Activated T-cell treated with anti-CD3 and anti-CD28 coated beads, Interleukin-2, amount 50 U/mL, for 72 hours (primary cell): ENCODE measurements around the gene UBXN2A. TPM values are rescaled to one million over a fixed set of nuclear protein-coding genes. Genes with fewer than 3 reads are reported as not detected.
A peak's percentile ranks its signal among the peaks of the same experiment; 100 is the strongest.

Source experiments
- ATAC-seq, 2 donors: fragments of 150-1000 bp; cut with Tn5 transposase; replicated peaks in 1 of 2; 2 replicates each; pipeline ENCODE4 v1.10.0; 2021; ENCODE audit warnings: moderate library complexity in 2 of 2, mild to moderate bottlenecking in 1 of 2
- DNase-seq, 2 donors: peaks; one replicate each; pipeline ENCODE4 v3.0.0; 2021 to 2022; ENCODE audit warnings: mixed read lengths in 1 of 2
- H3K27ac Mint-ChIP-seq: one replicate; pipeline ENCODE4 v1.8.0; 2022; ENCODE audit warnings: mild to moderate bottlenecking, moderate library complexity, mixed read lengths
- H3K27me3 Mint-ChIP-seq: one replicate; pipeline ENCODE4 v1.8.0; 2022; ENCODE audit warnings: low read depth, mixed read lengths
- H3K36me3 Mint-ChIP-seq, 2 donors: one replicate each; pipeline ENCODE4 v1.8.0; 2022; ENCODE audit warnings: mixed read lengths in 2 of 2, mild to moderate bottlenecking in 1 of 2; ENCODE audit not compliant: insufficient read depth in 2 of 2
- H3K4me1 Mint-ChIP-seq: one replicate; pipeline ENCODE4 v1.8.0; 2022; ENCODE audit warnings: low read depth, mixed read lengths
- H3K4me3 Mint-ChIP-seq, 2 donors: one replicate each; pipeline ENCODE4 v1.8.0; 2022; ENCODE audit warnings: mild to moderate bottlenecking in 2 of 2, mixed read lengths in 2 of 2, moderate library complexity in 2 of 2
- H3K9me3 Mint-ChIP-seq, 2 donors: one replicate each; pipeline ENCODE4 v1.8.0; 2022; ENCODE audit warnings: mixed read lengths in 2 of 2
- total RNA-seq, 2 donors: library from RNA; stranded (reverse); gene quantifications; one replicate each; pipeline ENCODE4 v1.2.3, GENCODE V29; 2022

Gene UBXN2A
- total RNA-seq, 2 donors from 2014 or later, result 14.3 to 16.4 TPM

DNA sequence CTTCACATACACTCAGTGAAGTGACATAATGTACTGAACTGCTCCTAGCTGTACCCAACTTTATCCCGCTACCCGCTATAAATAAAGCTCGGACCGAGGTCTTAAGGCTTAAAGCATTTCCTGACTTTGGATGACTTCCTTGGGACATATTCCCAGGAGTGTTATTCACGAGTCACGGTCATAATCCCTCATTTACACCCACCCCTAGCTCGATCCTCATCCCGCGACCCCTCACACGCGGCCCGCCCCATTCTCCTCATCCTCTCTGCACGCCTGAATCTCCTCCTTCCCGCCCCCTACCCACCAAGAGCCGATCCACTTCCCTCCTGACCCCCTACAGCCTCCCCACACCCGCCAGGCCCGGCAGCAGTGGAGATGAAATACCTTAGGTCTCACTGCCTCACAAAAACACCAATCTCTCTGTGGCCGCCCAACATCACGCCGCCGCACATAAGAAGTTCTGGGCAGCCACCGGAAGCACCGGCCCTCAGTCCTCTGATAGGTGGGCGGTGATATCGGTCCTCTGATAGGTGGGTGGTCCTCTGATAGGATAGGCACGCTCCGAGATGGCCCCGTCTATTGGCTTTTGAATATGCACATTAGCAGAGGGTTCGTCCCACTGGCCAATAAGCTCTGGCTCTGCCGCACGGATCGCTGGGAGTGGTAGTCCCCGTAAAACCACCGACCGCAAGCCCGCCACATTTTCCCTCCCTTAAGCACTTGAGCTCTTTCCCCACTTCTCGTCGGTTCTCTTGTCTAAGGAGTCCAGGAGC is 106.9 kb downstream of the UBXN2A start, which contains the start of gene WDCP:
Gene WDCP (minus strand): TSS at position 462 of the 773 bp plus-strand sequence. CDS start 7,897 bp downstream, outside the sequence.
- Mint-ChIP-seq H3K27ac (peak within 1 kb of the TSS; percentile 41), H3K4me3 (peak within 1 kb of the TSS; percentile 87 to 100), H3K36me3 (peaks cover 1 to 4% of the 10 kb centered on the region in 2 donors), H3K27me3 (no peaks in the 10 kb centered on the region), H3K9me3 (no peaks in the 10 kb centered on the region), H3K4me1 (peaks cover 32% of the 10 kb centered on the region)
- peak; percentile 92 to 96 for DNase-seq
- peak; percentile 97 to 99 for ATAC-seq

DNA sequence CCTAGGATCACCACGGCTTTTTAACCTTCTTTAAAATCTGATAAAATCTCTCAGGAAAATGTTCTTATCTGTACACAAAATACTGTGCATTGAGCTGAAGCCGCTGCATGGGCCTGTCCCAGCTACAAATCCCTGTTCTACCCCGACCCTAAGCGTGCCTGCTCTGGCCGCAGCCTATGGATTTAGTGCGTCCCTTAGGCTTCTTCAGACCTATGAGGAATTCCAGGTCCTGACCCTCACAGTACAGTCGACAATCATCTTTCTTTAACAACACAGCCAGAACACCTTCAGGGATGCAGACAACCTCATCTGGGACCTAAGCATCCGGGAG is 107.4 kb downstream of the UBXN2A start:
- Mint-ChIP-seq H3K27ac (peak overlapping the region; percentile 35), H3K4me3 (peak overlapping the region; percentile 87 to 100), H3K9me3 (no peaks in the 10 kb centered on the region), H3K27me3 (no peaks in the 10 kb centered on the region), H3K4me1 (peaks cover 32% of the 10 kb centered on the region), H3K36me3 (peaks cover 1 to 4% of the 10 kb centered on the region in 2 donors)
- DNase-seq, result no peak
- no peak for ATAC-seq

- H3K9me3 Mint-ChIP-seq, result no peaks in the 10 kb centered on the region
- H3K27ac Mint-ChIP-seq, result peak overlapping the region; percentile 43
- H3K36me3 Mint-ChIP-seq, result peaks cover 1 to 4% of the 10 kb centered on the region in 2 donors
- H3K27me3 Mint-ChIP-seq, result no peaks in the 10 kb centered on the region
- ATAC-seq (no peak), DNase-seq (no peak)
- peaks cover 32% of the 10 kb centered on the region for H3K4me1 Mint-ChIP-seq
- H3K4me3 Mint-ChIP-seq, result no peak overlapping the region
Observed at GRCh38 chr2:24048769-24049484, 108.7 kb downstream of the UBXN2A start.

DNA sequence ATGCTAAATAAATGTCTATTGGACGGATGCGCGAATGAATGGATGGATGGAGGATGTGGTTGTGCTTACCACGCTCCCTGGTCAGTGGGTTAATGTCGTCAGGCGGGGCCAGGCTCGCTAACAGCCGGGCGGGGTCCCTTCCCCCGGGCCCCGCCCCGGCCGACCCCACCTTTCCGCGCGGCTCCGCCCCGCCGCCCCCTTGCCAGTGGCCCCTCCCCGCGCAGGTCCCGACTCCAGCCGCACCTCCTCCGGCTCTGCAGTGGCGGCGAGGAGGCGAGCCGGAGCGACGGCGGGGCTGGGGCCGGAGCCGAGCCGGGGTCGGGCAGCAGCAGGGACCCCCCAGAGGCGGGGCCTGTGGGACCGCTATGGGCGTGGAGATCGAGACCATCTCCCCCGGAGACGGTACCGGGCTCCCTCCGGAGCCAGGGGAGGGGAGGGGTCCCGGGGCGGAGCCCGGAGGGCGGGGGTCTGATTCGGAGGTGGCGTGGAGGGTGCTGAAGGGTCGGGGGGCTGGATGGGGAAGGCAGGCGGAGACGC is 109.3 kb downstream of the UBXN2A start, which contains the start of gene FKBP1B:
Gene FKBP1B (plus strand): TSS at position 257 of the 537 bp plus-strand sequence. CDS start 109 bp downstream, at position 366.
- Mint-ChIP-seq H3K27ac (peak within 1 kb of the TSS; percentile 43), H3K9me3 (no peaks in the 10 kb centered on the region), H3K4me1 (peaks cover 32% of the 10 kb centered on the region), H3K27me3 (no peaks in the 10 kb centered on the region), H3K36me3 (peaks cover 1 to 4% of the 10 kb centered on the region in 2 donors), H3K4me3 (no peak within 1 kb of the TSS)
- DNase-seq (peak; percentile 74 to 77), ATAC-seq (peak; percentile 39 to 58)

- peaks cover 1 to 4% of the 10 kb centered on the region in 2 donors for H3K36me3 Mint-ChIP-seq
- peak; percentile 12 to 17 for DNase-seq
- H3K4me3 Mint-ChIP-seq, result no peak overlapping the region
- H3K27me3 Mint-ChIP-seq, result no peaks in the 10 kb centered on the region
- H3K4me1 Mint-ChIP-seq, result peaks cover 26% of the 10 kb centered on the region
- H3K27ac Mint-ChIP-seq, result no peak overlapping the region
- H3K9me3 Mint-ChIP-seq, result no peaks in the 10 kb centered on the region
- ATAC-seq, result no peak
Observed at GRCh38 chr2:24050041-24050979, 110.0 kb downstream of the UBXN2A start.

- H3K27me3 Mint-ChIP-seq, result no peaks in the 10 kb centered on the region
- no peak overlapping the region for H3K27ac Mint-ChIP-seq
- no peak for ATAC-seq
- DNase-seq, result no peak
- no peak overlapping the region for H3K4me3 Mint-ChIP-seq
- H3K4me1 Mint-ChIP-seq, result peaks cover 16% of the 10 kb centered on the region
- H3K36me3 Mint-ChIP-seq, result peaks cover 1 to 4% of the 10 kb centered on the region in 2 donors
- no peaks in the 10 kb centered on the region for H3K9me3 Mint-ChIP-seq
Observed at GRCh38 chr2:24051833-24052232, 111.6 kb downstream of the UBXN2A start.

GRCh38 chr2:24052951-24053350 is 112.7 kb downstream of the UBXN2A start:
- Mint-ChIP-seq H3K27ac (no peak overlapping the region), H3K4me1 (peaks cover 5% of the 10 kb centered on the region), H3K9me3 (no peaks in the 10 kb centered on the region), H3K27me3 (no peaks in the 10 kb centered on the region), H3K36me3 (peaks cover 1 to 2% of the 10 kb centered on the region in 2 donors), H3K4me3 (no peak overlapping the region)
- DNase-seq, result no peak
- no peak for ATAC-seq

Other genes starting within 250 kb of the UBXN2A start
- gene ATAD2B, start 13.3 kb upstream of the UBXN2A start, total RNA-seq, result 10 to 100 TPM; 26.1 to 26.6 TPM
- gene MFSD2B, start 69.6 kb downstream of the UBXN2A start, total RNA-seq, result under 1 TPM; 0.24 to 0.35 TPM
- 10 to 100 TPM; 14.9 to 17.7 TPM for gene WDCP, start 106.9 kb downstream of the UBXN2A start, total RNA-seq
- 1 to 10 TPM; 2.2 to 4.2 TPM for gene FKBP1B, start 109.3 kb downstream of the UBXN2A start, total RNA-seq
- gene SF3B6, start 135.9 kb downstream of the UBXN2A start, total RNA-seq, result 100 to 1,000 TPM; 110 to 115 TPM
- 1 to 10 TPM; 1.8 to 4.0 TPM for gene TP53I3, start 144.4 kb downstream of the UBXN2A start, total RNA-seq
- under 1 TPM; 0.29 to 0.72 TPM for gene PFN4, start 182.9 kb downstream of the UBXN2A start, total RNA-seq
- 10 to 100 TPM; 18.0 to 18.7 TPM for gene FAM228B, start 183.0 kb downstream of the UBXN2A start, total RNA-seq
- gene FAM228A, start 234.6 kb downstream of the UBXN2A start, total RNA-seq, result under 1 TPM; 0.14 to 0.60 TPM